HG03432 (cell line): ENCODE results near the gene FOSL1.
"Not testable (repeated sequence)": the region's sequence is repeated elsewhere in the genome, so short reads cannot be mapped to it uniquely, and the experiment has no call there.

Source experiments
- ATAC-seq: cut with Tn5 transposase; IDR thresholded peaks from one replicate; pipeline ENCODE4 v1.9.1; 2021; ENCODE audit warnings: mild to moderate bottlenecking, moderate library complexity; ENCODE audit not compliant: unreplicated experiment

Gene FOSL1

GRCh38 chr11:65854852-65855837, 45.0 kb downstream of the FOSL1 start:
- ATAC-seq, result no peak

- ATAC-seq, result no peak
Observed at GRCh38 chr11:65854161-65854592, 46.0 kb downstream of the FOSL1 start.

- no peak for ATAC-seq
Observed at GRCh38 chr11:65853246-65853979, 46.8 kb downstream of the FOSL1 start.

GRCh38 chr11:65852508-65853245, 47.5 kb downstream of the FOSL1 start:
- ATAC-seq, result no peak

GRCh38 chr11:65851811-65852507, 48.2 kb downstream of the FOSL1 start:
- no peak for ATAC-seq

- no peak for ATAC-seq
Observed at GRCh38 chr11:65851083-65851579, 49.1 kb downstream of the FOSL1 start.

- no peak for ATAC-seq
Observed at GRCh38 chr11:65850217-65851082, 49.7 kb downstream of the FOSL1 start.

- no peak for ATAC-seq
Observed at GRCh38 chr11:65849771-65850216, 50.4 kb downstream of the FOSL1 start.

- no peak for ATAC-seq
Observed at GRCh38 chr11:65849366-65849765, 50.8 kb downstream of the FOSL1 start.

- not testable (repeated sequence) for ATAC-seq
Observed at GRCh38 chr11:65848693-65849092, 51.5 kb downstream of the FOSL1 start.

GRCh38 chr11:65847746-65848145, 52.4 kb downstream of the FOSL1 start:
- no peak for ATAC-seq

- ATAC-seq, result no peak
Observed at GRCh38 chr11:65844231-65844872, 55.8 kb downstream of the FOSL1 start.

GRCh38 chr11:65843811-65844210, 56.4 kb downstream of the FOSL1 start:
- ATAC-seq, result no peak

GRCh38 chr11:65842144-65842543, 58.0 kb downstream of the FOSL1 start:
- ATAC-seq, result no peak
